HK-2 (cell line): ENCODE measurements around the gene SPTLC2.

ENCODE experiments used
- DNase-seq: peaks from one replicate; pipeline ENCODE4 v3.0.0-alpha.2; 2018; ENCODE audit not compliant: unreplicated experiment

The SPTLC2 gene

GRCh38 chr14:77623201-77623600 lies 6.8 kb upstream of the SPTLC2 start:
- DNase-seq = no peak

- no peak for DNase-seq
Measured at GRCh38 chr14:77622366-77622961, 6.0 kb upstream of the SPTLC2 start.

GRCh38 chr14:77620222-77620870 lies 3.9 kb upstream of the SPTLC2 start:
- DNase-seq = no peak

DNA sequence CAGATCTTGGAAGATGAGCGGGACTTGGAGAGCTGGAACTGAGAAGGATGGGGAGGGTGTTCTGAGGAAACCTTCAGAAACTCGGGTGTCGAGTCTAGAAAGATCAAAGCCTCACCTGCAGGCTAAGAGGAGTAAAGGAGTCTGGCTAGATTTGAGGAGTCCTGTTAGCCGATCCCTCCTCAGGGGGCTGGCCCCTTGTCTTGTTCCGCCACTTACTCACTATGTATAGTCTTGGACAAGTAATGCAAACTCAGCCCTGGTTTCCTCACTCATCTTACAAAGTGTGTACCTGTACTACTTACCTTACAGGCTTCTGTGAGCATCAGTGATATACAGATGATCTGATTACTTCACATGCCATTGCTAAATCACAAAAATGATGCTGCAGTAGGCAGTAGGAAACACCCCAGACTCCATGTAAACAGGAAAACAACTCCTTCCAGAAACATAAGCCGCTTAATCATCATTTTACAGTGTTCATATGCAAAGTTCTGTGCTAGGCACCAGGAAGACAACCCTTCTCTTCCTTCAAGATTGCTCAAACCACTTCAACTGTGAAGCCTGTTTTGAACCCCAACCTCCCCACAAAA lies 2.0 kb upstream of the SPTLC2 start:
- no peak for DNase-seq

- no peak for DNase-seq
Measured at GRCh38 chr14:77616133-77616453, 344 bp downstream of the SPTLC2 start.

- peak; percentile 24 for DNase-seq
Measured at GRCh38 chr14:77615361-77616132, 890 bp downstream of the SPTLC2 start.

- no peak for DNase-seq
Measured at GRCh38 chr14:77613201-77613600, 3.2 kb downstream of the SPTLC2 start.

DNA sequence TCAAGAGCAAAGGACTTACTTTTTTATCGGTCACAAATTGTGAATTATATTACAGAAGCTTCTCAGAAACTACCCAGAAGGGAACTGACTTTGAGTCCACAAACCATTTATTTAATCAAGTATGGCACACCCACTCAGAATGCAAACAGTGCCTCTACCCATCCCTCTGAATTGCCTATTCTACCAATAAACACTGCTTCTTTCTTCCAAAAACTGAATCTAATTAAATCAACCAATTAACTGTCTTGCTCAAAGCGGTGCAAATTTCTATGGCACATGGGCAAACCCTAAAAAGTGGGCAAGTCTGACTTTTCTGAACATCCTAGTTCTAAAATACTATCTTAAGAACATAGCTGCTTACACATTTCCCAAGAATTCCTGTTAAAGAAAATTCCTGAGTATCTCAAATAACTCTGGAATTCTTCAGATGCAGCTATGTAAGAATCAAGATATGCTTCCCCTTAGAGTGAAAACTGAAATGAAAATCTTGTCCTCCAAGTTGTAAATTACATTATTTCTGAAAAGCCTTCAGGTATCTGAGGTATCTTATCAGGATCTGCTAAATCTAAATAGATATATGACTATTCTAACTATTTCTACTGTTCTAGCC lies 4.3 kb downstream of the SPTLC2 start:
- no peak for DNase-seq

GRCh38 chr14:77610553-77610952 lies 5.9 kb downstream of the SPTLC2 start:
- no peak for DNase-seq

GRCh38 chr14:77609922-77610321 lies 6.5 kb downstream of the SPTLC2 start:
- no peak for DNase-seq

DNA sequence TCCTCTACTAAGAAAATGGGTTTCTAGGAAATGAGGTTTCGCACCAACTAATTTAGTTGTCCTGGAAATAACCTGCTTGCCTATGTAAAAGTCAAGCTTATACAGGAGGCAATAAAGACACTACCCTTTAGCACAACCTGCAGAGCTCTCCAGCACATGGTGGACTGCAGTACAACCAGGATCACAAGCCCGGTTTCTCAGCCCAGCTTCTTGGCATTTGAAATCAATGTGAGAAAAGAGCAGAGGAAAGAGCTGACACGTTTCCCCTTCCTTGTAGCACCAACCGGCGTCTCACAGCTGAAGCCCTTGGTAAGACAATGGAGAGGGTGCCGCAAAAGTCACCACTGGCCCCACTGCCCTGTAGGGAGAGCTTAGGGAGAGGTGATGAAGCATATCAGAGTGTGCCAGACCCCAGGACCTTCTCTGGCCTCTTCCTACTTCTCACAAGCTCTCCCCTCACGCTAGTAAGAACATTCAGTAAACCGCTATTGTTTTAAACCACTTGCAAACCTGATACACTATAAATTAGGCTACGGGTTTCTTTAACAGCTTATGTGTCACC lies 8.6 kb downstream of the SPTLC2 start:
- DNase-seq = no peak

GRCh38 chr14:77605392-77605972 lies 11.0 kb downstream of the SPTLC2 start:
- no peak for DNase-seq

DNA sequence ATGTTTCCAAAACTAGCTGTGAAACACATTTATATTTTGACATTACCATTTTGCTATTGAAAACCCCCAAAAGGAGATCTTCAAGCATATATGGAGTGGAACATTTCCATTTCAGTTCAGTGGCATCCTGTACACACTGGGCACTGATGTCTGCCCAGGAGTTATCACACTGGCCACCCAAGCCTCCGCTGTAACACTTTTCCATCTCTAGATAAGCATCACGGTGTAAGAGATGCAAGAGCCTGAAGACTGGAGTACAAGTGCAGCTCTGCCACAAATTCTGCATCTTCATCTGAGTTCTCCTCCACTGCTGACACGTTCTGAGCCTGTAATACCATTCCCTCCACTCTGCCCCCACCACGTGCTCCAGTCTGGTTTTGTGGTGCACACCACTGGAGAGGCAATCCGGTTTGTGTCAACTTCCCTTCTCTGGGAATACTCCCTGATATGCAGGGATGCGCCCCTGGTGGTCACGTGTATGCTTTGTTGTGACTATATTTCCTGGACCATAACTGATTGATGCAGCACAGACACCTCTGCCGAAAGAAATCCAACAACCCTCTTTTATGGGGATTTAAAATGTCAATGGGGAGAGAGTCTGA lies 12.7 kb downstream of the SPTLC2 start:
- DNase-seq = no peak

GRCh38 chr14:77603031-77603430 lies 13.4 kb downstream of the SPTLC2 start:
- DNase-seq = no peak

DNA sequence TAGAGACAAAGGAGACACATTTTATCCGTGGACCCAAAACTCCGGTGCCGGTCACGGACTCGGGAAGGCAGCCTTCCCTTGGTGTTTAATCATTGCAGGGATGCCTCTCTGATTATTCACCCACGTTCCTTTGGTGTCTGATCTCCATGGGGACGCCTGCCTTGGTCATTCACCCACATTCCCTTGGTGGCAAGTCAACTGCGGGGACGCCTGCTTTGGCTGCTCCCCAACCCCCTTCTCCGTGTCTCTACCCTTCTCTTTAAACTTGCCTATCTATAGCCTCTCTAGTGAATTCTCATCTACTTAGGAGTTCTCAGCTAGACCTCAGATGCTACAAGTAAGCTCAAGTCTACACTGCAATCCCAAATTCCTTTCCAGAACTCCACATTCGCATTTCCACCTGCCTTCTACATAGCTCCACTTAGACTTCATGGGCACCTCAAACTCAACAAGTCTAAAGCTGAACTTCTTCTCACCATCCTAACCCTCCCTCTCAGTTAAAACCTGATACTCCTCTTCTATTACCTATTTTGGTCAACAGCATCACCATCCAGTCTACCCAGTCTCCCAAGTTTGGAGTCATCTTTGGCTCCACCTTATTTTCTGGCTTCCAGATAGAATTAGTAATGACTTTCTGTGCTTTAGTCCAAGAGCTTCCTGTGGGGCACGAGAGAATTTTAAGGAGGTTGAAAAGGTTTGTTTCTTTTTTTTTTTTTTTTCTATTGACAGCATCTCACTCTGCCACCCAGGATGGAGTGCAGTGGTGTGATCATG lies 14.4 kb downstream of the SPTLC2 start:
- DNase-seq = no peak

- no peak for DNase-seq
Measured at GRCh38 chr14:77599889-77600288, 16.5 kb downstream of the SPTLC2 start.

DNA sequence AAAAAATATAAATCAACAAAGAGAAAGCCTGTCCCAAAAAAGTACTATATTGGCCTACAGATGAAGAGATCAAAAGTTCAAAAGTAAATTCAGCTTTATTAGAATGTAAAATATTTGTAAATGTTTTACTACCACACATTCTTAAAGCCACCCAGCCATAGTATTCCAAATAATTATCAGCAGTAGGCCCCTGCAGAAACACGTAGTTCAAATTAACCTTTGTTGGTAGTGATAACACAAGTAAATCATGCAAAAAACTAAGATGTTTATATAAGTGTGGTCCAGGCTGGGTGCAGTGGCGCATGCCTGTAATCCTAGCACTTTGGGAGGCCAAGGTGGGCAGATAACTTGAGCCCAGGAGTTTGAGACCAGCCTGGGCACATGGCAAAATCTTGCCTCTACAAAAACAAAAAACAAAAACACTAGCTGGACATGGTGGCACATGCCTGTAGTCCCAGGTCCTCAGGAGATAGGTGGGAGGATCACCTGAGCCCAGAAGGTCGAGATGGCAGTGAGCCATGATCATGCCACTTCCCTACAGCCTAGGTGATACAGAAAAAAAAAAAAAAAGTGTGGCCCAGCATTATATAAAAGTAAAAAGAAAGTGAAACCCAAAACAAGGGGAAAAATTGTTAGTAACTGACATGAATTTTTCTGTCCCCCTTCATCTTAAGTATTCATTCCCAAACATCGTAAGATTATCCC lies 17.9 kb downstream of the SPTLC2 start:
- DNase-seq = peak; percentile 7

DNA sequence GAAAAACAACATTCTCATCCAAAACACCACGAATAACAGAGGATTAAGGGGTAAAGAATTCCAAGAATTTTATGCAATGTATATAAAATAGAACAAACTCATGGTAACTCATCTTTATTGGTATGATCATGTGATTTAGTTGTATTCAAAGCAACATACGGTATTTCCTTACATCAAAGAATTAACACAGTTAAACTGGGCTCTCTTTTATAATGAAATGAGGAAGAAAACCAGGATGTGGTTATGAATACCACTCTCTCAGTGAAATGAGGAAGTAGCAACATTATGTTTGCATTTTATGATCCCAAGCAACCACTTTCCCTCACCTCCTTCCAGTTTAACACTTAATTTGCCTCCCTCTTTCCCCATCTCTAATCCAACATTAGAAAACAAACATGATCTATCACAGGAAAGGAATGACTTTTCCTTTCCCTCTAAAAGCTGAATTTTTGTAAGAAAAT lies 22.9 kb downstream of the SPTLC2 start:
- DNase-seq = no peak

- DNase-seq = no peak
Measured at GRCh38 chr14:77590845-77591485, 25.5 kb downstream of the SPTLC2 start.
